ENCODE data around the gene FBXO24. TPM values are rescaled to one million over a fixed set of nuclear protein-coding genes. Genes with fewer than 3 reads are reported as not detected.

FBXO24 gene
- total RNA-seq, 4 donors from 2014 or later = 0.30 to 2.2 (median 0.84) TPM; not detected in 1

GRCh38 chr7:100576384-100576993 is 9.6 kb upstream of the FBXO24 start:
- WGBS, 2 donors = 86 to 90% methylated on average over 12 to 13 of the region's 13 CpGs
- peaks cover 0 to 13% (median 0%) of the 10 kb centered on the region in 4 donors for H3K4me1 ChIP-seq
- peaks cover 3 to 96% (median 56%) of the 10 kb centered on the region in 3 donors for H3K36me3 ChIP-seq
- DNase-seq (ENCODE audit: low spot score in 2 of 2) = no peak
- H3K9me3 ChIP-seq = no peaks in the 10 kb centered on the region
- H3K27me3 ChIP-seq = no peaks in the 10 kb centered on the region
- H3K4me3 ChIP-seq = no peak overlapping the region
- no peak for TF ChIP-seq POLR2A (IDR thresholded peaks at IDR 0.05)
- TF ChIP-seq EP300 (IDR thresholded peaks at IDR 0.05) = no peak
- no peak for TF ChIP-seq CTCF (IDR thresholded peaks at IDR 0.05)
- H3K27ac ChIP-seq = no peak overlapping the region

GRCh38 chr7:100577103-100577502 is 9.0 kb upstream of the FBXO24 start:
- Histone ChIP-seq H3K27me3 (no peaks in the 10 kb centered on the region), H3K9me3 (no peaks in the 10 kb centered on the region), H3K36me3 (peaks cover 3 to 100% (median 62%) of the 10 kb centered on the region in 3 donors), H3K27ac (no peak overlapping the region), H3K4me3 (no peak overlapping the region), H3K4me1 (peaks cover 0 to 10% (median 0%) of the 10 kb centered on the region in 4 donors)
- DNase-seq (ENCODE audit: low spot score in 2 of 2) = no peak
- no peak for TF ChIP-seq CTCF (IDR thresholded peaks at IDR 0.05)
- TF ChIP-seq EP300 (IDR thresholded peaks at IDR 0.05) = no peak
- TF ChIP-seq POLR2A (IDR thresholded peaks at IDR 0.05) = no peak
- 89 to 92% methylated on average over 16 to 22 of the region's 24 CpGs for WGBS, 2 donors

GRCh38 chr7:100577507-100577906 is 8.6 kb upstream of the FBXO24 start:
- no peak for DNase-seq (ENCODE audit: low spot score in 2 of 2)
- no peaks in the 10 kb centered on the region for H3K27me3 ChIP-seq
- peaks cover 0 to 10% (median 2%) of the 10 kb centered on the region in 4 donors for H3K4me1 ChIP-seq
- no peak for TF ChIP-seq POLR2A (IDR thresholded peaks at IDR 0.05)
- no peak for TF ChIP-seq CTCF (IDR thresholded peaks at IDR 0.05)
- no peak for TF ChIP-seq EP300 (IDR thresholded peaks at IDR 0.05)
- peaks cover 3 to 100% (median 66%) of the 10 kb centered on the region in 3 donors for H3K36me3 ChIP-seq
- H3K9me3 ChIP-seq = no peaks in the 10 kb centered on the region
- H3K4me3 ChIP-seq = no peak overlapping the region
- H3K27ac ChIP-seq = peak overlapping the region in 1 of 4 donors; percentile 20
- WGBS, 2 donors = 91 to 96% methylated on average over 11 to 14 of the region's 14 CpGs

GRCh38 chr7:100578246-100579183 is 7.6 kb upstream of the FBXO24 start:
- H3K4me1 ChIP-seq = peaks cover 0 to 16% (median 10%) of the 10 kb centered on the region in 4 donors
- no peak for DNase-seq (ENCODE audit: low spot score in 2 of 2)
- TF ChIP-seq CTCF (IDR thresholded peaks at IDR 0.05) = no peak
- no peaks in the 10 kb centered on the region for H3K9me3 ChIP-seq
- no peaks in the 10 kb centered on the region for H3K27me3 ChIP-seq
- no peak overlapping the region for H3K4me3 ChIP-seq
- 89 to 91% methylated on average over 25 to 26 of the region's 28 CpGs for WGBS, 2 donors
- no peak overlapping the region for H3K27ac ChIP-seq
- H3K36me3 ChIP-seq = peaks cover 3 to 97% (median 66%) of the 10 kb centered on the region in 3 donors
